ENCODE measurements around the gene ZNF768. TPM values are rescaled to one million over a fixed set of nuclear protein-coding genes. Genes with fewer than 3 reads are reported as not detected.
"Not testable (repeated sequence)": the region's sequence is repeated elsewhere in the genome, so short reads cannot be mapped to it uniquely, and the experiment has no call there.

ZNF768 gene
- total and polyA plus RNA-seq, 2 donors from 2014 or later: 36.2 to 46.9 TPM

GRCh38 chr16:30525844-30526136, 576 bp downstream of the ZNF768 start:
- peak overlapping the region in 2 of 3 donors; percentile 48 to 78 for H3K9ac ChIP-seq (ENCODE audit: low read length in 3 of 3)
- intact Hi-C loops (cut with DNase I): no loop called here
- peaks cover 4 to 22% (median 18%) of the 10 kb centered on the region in 3 donors for H3K4me1 ChIP-seq (ENCODE audit: control insufficient read depth in 2 of 3, insufficient read depth in 2 of 3, low read depth in 1 of 3, low read length in 3 of 3)
- H3K27me3 ChIP-seq (ENCODE audit: control insufficient read depth, insufficient read depth, low read length): no peaks in the 10 kb centered on the region
- TF ChIP-seq CTCF (IDR thresholded peaks at IDR 0.05; ENCODE audit: borderline replicate concordance, extremely low read depth, insufficient read depth): no peak
- peak overlapping the region; percentile 82 to 93 for H3K27ac ChIP-seq (ENCODE audit: low read depth in 2 of 2, low read length in 2 of 2)
- peaks cover 0 to 2% (median 0%) of the 10 kb centered on the region in 3 donors for H3K36me3 ChIP-seq (ENCODE audit: control insufficient read depth in 2 of 3, insufficient read depth in 3 of 3, low read length in 3 of 3)
- H3K9me3 ChIP-seq (ENCODE audit: control insufficient read depth in 2 of 3, insufficient read depth in 1 of 3, low read length in 3 of 3): no peaks in the 10 kb centered on the region
- DNase-seq: no peak
- no peak for FAIRE-seq
- peak overlapping the region; percentile 54 to 62 (median 60) for H3K4me3 ChIP-seq (ENCODE audit: low read length in 3 of 3)

GRCh38 chr16:30524575-30525568, 1.5 kb downstream of the ZNF768 start:
- Histone ChIP-seq H3K4me1 (ENCODE audit: control insufficient read depth in 2 of 3, insufficient read depth in 2 of 3, low read depth in 1 of 3, low read length in 3 of 3) (peaks cover 4 to 22% (median 18%) of the 10 kb centered on the region in 3 donors), H3K27me3 (ENCODE audit: control insufficient read depth, insufficient read depth, low read length) (no peaks in the 10 kb centered on the region), H3K9me3 (ENCODE audit: control insufficient read depth in 2 of 3, insufficient read depth in 1 of 3, low read length in 3 of 3) (no peaks in the 10 kb centered on the region), H3K9ac (ENCODE audit: low read length in 3 of 3) (no peak overlapping the region), H3K36me3 (ENCODE audit: control insufficient read depth in 2 of 3, insufficient read depth in 3 of 3, low read length in 3 of 3) (no peaks in the 10 kb centered on the region), H3K4me3 (ENCODE audit: low read length in 3 of 3) (no peak overlapping the region), H3K27ac (ENCODE audit: low read depth in 2 of 2, low read length in 2 of 2) (no peak overlapping the region)
- intact Hi-C loops (cut with DNase I): no loop called here
- no peak for TF ChIP-seq CTCF (IDR thresholded peaks at IDR 0.05; ENCODE audit: borderline replicate concordance, extremely low read depth, insufficient read depth)
- FAIRE-seq (no peak), DNase-seq (peak in 2 of 5 donors; percentile 62 to 80)

GRCh38 chr16:30523768-30524574, 2.4 kb downstream of the ZNF768 start:
- Histone ChIP-seq H3K27me3 (ENCODE audit: control insufficient read depth, insufficient read depth, low read length) (no peaks in the 10 kb centered on the region), H3K36me3 (ENCODE audit: control insufficient read depth in 2 of 3, insufficient read depth in 3 of 3, low read length in 3 of 3) (no peaks in the 10 kb centered on the region), H3K9me3 (ENCODE audit: control insufficient read depth in 2 of 3, insufficient read depth in 1 of 3, low read length in 3 of 3) (no peaks in the 10 kb centered on the region), H3K4me3 (ENCODE audit: low read length in 3 of 3) (no peak overlapping the region), H3K9ac (ENCODE audit: low read length in 3 of 3) (no peak overlapping the region), H3K4me1 (ENCODE audit: control insufficient read depth in 2 of 3, insufficient read depth in 2 of 3, low read depth in 1 of 3, low read length in 3 of 3) (peaks cover 4 to 22% (median 18%) of the 10 kb centered on the region in 3 donors), H3K27ac (ENCODE audit: low read depth in 2 of 2, low read length in 2 of 2) (no peak overlapping the region)
- intact Hi-C loops (cut with DNase I): no loop called here
- FAIRE-seq (no peak), DNase-seq (peak in 1 of 5 donors; percentile 73)
- no peak for TF ChIP-seq CTCF (IDR thresholded peaks at IDR 0.05; ENCODE audit: borderline replicate concordance, extremely low read depth, insufficient read depth)

- H3K36me3 ChIP-seq (ENCODE audit: control insufficient read depth in 2 of 3, insufficient read depth in 3 of 3, low read length in 3 of 3); FAIRE-seq; intact Hi-C loops (cut with DNase I): not testable (repeated sequence)
Measured at GRCh38 chr16:30522702-30523463, 3.5 kb downstream of the ZNF768 start.

More at GRCh38 chr16:30522702-30523463, 3.5 kb downstream of the ZNF768 start:
- H3K9me3 ChIP-seq (ENCODE audit: control insufficient read depth in 2 of 3, insufficient read depth in 1 of 3, low read length in 3 of 3); H3K4me3 ChIP-seq (ENCODE audit: low read length in 3 of 3); H3K27ac ChIP-seq (ENCODE audit: low read depth in 2 of 2, low read length in 2 of 2); H3K9ac ChIP-seq (ENCODE audit: low read length in 3 of 3); H3K27me3 ChIP-seq (ENCODE audit: control insufficient read depth, insufficient read depth, low read length): not testable (repeated sequence)
- DNase-seq: peak in 1 of 5 donors; percentile 25
- peaks cover 4 to 19% (median 17%) of the 10 kb centered on the region in 3 donors for H3K4me1 ChIP-seq (ENCODE audit: control insufficient read depth in 2 of 3, insufficient read depth in 2 of 3, low read depth in 1 of 3, low read length in 3 of 3)
